HS-27A (cell line): Measurements from ENCODE around the gene TPM2.
"Not testable (repeated sequence)": the region's sequence is repeated elsewhere in the genome, so short reads cannot be mapped to it uniquely, and the experiment has no call there.

Experiments used
- DNase-seq: peaks from one replicate; pipeline ENCODE4 v3.0.0-alpha.2; 2012; ENCODE audit warnings: low read depth, missing footprints

Gene TPM2

DNA sequence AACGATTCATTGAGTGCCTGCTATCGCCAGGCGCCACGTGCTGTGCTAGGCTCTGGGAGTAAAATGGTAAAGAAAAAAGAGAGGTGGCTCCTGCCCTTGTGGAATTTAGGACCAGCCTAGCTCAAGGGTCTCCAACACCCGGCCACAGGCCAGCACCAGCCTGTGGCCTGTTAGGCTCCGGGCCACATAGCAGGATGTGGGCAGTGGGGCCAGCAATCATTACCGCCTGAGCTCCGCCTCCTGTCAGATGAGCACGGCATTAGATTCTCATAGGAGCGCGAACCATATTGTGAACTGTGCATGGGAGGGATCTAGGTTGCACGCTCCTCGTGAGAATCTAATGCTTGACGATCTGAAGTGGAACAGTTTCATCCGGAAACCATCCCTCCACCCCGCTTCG is 33.4 kb downstream of the TPM2 start:
- no peak for DNase-seq

DNA sequence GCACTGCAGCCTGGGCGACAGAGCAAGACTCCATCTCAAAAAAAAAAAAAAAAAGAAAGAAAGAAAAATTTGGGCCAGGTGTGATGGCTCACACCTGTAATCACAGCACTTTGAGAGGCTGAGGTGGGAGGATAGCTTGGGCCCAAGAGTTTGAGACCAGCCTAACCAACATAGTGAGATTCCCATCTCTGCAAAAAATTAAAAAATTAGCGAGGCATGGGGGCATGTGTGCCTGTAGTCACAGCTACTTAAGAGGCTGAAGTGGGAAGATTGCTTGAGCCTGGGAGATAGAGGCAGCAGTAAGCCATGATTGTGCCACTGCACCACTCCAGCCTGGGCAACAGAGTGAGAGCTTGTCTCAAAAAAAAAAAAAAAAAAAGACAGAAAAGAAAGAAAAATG is 36.1 kb downstream of the TPM2 start:
- DNase-seq = no peak

DNA sequence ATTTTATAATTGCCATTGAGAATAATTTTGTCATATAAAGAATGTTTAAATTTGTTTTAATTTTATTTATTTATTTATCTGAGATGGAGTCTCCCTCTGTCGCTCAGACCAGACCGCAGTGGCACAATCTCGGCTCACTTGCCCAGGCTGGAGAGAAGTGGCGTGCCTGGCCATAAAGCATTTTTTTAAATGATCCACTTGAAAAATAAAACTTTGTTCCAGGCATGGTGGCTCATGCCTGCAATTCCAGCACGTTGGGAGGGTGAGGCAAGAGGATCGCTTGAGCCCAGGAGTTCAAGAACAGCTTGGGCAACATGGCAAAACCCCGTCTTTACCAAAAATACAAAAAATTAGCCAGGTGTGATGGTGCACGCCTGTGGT is 36.9 kb downstream of the TPM2 start:
- no peak for DNase-seq

DNA sequence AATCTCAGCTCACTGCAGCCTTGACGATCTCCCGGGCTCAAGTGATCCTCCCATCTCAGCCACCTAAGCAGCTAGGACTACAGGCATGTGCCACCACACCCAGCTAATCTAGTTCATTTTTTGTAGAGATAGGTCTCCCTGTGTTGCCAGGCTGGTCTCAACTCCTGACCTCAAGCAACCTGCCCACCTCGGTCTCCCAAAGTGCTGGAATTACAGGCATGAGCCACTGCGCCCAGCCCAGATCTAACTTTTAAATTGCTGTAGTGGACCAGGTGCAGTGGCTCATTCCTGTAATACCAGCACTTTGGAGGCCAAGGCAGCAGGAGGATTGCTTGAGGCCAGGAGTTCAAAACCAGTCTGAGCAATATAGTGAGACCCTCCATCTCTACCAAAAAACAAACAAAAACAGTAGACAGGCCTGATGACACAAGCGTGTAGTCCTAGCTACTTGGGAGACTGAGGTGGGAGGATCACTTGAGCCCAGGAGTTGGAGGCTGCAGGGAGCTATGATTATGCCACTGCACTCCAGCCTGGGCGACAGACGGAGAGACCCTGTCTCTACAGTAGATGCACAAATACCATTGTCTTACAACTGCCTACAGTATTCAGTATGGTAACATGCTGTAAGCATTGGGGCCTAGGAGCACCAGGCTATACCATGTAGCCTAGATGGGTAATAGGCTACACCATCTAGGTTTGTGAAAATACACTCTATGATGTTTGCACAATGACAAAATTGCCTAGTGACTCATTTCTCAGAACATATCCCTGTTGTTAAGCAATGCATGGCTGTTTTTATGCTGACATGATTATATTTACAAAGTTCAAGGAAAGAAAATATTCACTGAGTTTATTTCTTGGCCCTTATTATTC is 37.5 kb downstream of the TPM2 start:
- DNase-seq = no peak

DNA sequence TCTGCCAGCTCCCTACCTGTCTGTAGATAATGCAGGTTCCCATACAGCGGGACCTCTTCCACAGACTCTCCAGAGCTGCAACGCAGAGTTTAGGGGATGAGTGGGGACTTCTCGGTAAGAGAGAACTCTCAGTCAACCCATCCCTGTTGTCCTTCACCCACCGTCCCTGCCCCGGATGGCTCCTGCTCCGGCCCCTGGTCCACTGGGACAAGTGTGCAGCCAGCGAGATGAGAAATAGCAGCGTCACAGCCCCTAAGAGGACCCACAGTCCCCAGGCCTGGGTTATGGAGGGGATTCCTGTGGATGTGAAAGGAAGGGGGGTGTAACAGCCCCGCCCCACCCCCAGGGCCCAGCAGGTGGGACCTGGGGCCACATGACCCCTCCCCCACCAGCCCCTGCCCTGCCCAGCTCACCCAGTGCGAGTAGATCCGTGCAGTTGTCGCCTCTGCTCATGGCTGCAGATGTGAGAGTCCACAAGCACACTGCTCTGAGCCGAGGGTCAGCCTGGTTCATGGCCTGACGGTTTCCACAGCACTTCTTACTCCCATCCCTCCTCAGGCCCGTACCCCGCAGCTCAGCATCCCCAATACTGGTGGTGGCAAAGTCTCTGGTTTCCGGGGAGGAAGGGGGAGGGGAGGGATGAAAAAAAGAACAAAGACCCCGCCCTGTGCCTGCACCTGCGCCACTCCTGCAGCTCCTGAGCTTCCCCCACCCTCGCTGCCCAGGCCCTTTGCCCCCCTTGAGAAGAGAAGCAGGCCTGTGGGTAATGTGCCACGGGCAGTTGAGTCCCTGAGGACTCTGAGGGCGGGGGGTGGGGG is 39.2 kb downstream of the TPM2 start, which contains the start of gene SIT1:
TSS of gene SIT1 (minus strand) at position 591 of the 818 bp plus-strand sequence. CDS start at position 513, 78 bp downstream.
- no peak for DNase-seq

DNA sequence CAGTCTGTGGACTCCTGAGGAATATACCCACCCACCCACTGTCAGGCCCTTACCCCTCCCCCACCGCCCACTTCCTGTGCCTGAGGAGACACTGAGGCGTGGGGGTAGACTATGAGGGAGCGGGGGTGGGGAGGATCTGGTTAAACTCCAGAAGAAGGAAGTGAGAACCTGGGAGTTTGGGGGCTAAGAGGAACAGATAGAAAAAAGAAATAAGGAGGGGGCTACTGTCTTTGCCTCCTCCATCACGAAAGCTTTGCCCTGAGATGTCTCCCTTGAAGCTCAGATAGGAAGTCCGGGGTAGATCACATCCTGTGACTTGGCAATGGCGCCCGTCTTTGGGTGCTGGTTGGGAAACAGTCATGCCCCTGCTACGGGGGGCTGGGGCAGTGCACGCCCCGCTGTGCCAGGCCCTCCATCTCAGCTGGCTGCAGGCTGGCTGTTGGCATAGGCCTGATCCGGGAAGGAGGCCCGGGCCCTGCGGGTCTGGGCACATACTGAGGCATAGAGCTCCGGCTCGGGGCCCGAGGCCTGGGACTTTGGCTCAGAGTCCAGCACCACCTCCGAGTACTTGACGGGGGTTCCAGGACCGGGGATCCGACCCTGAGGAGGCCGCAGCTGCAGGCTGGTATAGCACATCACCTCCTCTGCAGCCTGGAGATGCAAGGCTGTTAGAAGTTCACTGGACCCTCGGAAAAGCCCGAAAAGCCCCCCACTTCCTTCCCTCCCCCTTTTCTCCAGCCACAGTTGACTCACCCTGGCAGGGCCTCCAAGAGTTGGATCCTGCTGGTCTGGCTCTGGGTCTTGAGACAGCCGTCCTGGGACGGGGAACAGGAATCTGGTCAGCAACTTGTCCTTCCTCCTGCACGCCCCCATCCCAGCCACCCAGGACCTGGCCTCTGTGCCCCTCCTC is 40.0 kb downstream of the TPM2 start:
- no peak for DNase-seq

DNA sequence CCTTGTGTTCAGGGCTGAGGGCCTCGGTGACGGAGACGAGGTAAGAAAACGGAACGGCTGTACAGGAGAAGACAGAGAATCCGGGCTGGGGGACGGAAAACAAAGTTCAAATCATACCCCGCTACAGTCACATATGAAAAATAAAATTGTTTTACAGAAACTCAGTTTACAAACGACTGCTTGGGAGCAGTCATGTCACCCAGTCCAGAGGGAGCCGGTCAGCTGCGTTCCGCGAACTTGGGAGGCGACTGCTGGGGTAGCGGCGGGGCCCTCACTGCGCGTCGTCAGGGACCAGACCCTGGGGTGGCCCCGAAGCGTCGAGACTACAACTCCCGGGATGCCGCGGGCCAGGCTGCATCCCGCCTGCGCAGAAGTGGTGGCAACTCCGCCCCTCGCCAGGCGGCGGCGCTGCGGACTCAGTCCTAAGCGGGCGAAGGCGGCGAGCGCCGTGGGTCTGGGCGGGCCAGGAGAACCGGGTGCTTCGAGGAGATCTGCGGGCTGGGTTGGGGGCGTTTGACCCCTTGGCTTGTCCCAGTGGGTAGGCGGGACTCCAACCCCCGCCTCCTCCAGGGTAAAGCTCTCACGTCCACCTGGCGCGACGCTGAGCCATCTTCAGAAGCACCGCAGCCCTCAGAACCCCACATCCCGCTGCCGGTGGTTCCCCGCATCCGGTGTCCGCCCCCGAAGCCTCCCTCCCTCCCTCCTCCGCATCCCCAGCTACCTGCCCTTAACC is 43.0 kb downstream of the TPM2 start:
- DNase-seq = peak; percentile 83

DNA sequence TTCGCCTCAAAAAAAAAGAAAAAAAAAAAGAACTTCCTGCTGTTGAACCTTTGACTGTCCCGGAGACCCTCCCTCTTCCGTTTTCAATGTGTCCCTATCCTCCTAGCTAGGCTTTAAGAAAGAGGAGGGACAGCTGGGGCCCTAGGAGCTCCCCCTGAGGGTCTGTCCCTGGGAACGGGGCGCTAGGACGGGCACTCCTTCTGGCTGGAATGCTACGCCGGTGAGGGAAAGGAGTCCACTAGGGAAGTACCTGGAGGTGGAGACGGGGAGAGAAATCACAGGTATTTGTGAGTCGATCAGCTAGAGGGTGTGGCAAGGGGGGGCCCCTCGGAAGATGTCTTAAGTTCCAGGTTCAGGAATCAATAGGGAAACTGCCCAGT is 43.6 kb downstream of the TPM2 start:
- DNase-seq = no peak

DNA sequence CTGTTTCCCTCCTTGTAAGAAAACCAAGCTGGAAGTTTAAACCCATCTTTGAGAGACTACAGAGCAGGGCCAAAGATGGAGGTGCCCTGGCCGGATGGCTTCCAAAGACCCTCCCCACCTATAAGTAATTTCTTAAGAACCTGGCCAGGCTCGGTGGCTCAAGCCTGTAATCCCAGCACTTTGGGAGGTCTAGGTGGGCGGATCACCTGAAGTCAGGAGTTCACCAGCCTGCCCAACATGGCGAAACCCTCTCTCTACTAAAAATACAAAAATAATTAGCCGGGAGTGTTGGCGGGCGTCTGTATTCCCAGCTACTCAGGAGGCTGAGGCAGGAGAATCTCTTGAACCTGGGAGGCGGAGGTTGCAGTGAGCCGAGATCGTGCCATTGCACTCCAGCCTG is 44.0 kb downstream of the TPM2 start:
- DNase-seq = not testable (repeated sequence)

DNA sequence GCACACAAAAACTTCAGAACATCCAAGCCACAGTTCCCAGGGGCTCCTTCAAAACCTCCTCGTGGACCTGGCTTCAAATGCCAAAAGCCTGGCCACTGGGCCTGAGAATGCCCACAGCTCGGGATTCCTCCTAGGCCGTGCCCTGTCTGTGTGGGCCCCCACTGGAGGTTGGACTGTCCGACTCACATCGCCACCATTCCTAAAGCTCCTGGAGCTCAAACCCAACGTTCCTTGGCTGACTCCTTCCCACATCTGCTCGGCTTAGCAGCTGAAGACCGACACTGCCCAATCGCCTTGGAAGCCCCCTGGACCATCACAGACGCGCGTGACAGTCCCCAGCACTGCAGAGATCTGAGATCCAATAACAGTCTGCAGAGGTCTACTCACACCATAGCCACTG is 46.7 kb downstream of the TPM2 start:
- no peak for DNase-seq

DNA sequence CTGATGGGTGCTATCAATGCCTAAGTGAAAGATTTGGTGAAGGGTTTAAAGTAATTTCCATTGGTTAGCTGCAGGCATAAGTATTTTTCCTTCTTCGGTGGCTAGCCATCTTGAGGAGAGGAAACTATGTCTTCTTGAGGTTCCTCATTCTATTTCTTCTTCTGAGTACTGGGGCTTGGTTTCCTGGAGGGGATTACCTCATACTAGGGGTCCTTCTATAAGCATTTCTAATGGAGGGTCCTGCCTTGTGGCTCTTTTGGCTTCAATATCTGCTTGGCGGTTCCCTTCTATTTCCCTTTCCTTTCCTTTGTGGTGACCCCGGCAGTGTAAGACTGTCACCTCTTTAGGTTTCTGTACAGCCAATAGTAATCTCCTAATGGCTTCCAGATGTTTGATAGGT is 48.2 kb downstream of the TPM2 start:
- DNase-seq = not testable (repeated sequence)

DNA sequence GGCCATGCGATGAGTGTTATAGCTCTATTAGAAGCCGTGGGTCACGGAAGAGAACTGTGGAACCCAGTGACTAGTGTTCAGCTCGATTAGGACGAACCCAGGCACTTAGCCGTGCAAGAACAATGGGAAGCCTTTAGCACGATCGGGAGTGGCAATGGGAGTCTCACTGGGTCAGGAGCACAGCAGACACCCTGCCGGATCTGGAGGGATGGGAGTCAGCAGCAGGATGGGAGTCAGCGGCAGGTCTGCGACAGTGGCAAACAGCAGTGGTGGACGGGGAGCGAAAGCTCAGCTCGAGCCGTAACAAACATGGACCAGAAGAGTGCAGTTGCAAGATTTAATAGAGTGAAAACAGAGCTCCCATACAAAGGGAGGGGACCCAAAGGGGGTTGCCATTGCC is 49.3 kb downstream of the TPM2 start:
- not testable (repeated sequence) for DNase-seq

DNA sequence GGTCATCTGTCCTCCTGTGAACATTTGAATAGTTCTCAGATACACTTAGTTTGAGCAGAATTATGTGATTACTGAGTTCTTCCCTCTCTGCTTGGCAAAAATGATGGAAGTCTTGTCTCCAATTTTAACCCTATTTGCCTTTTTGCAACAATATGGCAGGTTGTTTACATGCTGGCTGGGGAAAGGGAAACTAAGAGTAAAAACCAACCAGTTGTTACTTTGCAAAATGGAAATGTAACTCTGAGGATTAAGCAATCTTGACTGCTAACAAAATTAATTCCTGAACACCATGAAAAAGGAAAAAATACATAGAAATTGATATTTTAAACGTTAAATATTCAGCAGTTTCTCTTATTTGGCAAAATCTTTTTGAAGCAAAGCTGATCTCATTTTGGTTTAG is 50.1 kb downstream of the TPM2 start:
- DNase-seq = no peak

DNA sequence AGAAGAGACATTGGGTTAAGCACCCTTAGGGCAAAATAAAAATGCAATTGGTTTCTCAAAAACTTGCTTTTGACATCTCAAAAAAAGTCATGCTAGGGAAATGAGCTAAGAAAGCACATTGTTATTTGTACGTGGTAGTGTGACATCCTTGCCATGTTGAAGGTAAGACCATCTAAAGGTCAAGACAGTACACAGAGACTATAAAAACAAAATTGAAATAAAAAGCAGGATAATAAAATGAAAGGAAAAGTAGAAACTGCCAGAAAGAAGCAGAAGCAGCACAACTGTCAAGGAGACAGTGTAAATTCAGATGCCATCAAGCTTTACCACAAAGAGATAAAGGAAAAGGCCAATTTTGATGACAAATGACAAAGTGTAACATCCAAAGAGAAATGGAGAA is 50.5 kb downstream of the TPM2 start:
- DNase-seq = not testable (repeated sequence)

DNA sequence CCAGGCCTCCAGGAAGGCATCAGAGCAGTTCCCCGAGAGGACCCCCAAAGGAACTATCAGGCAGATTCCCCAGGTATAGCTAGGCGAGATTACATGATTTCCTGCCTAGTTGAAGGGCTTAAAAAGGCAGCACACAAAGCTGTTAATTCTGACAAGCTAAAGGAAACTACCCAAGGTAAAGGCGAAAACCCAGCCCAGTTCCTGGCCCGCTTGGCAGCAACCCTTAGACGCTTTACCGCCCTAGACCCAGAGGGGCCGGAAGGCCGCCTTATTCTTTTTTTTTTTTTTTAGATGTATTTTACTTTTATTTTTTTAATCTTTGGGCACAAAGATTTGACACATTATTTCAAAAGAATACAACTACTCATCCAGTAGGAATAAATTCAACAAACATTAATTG is 51.0 kb downstream of the TPM2 start:
- not testable (repeated sequence) for DNase-seq

DNA sequence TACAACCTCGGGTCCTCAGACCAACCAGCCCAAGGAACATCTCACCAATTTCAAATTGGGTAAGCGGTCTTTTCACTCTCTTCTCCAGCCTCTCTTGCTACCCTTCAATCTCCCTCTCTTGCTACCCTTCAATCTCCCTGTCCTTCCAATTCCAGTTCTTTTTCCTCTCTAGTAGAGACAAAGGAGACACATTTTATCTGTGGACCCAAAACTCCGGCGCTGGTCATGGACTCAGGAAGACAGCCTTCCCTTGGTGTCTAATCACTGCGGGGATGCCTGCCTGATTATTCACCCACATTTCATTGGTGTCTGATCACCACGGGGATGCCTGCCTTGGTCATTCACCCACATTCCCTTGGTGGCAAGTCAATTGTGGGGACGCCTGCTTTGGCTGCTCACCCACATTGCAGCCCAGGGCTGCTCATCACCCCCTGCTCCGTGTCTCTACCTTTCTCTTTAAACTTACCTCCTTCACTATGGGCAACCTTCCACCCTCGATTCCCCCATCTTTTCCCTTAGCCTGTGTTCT is 52.2 kb downstream of the TPM2 start:
- not testable (repeated sequence) for DNase-seq

DNA sequence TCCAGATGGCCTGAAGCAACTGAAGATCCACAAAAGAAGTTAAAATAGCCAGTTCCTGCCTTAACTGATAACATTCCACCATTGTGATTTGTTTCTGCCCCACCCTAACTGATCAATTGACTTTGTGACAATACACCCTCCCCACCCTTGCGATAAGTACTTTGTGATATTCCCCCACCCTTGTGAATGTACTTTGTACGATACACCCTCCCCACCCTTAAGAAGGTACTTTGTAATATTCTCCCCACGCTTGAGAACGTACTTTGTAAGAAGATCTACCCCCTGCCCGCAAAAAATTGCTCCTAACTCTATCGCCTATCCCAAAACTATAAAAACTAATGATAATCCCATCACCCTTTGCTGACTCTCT is 52.9 kb downstream of the TPM2 start:
- not testable (repeated sequence) for DNase-seq

DNA sequence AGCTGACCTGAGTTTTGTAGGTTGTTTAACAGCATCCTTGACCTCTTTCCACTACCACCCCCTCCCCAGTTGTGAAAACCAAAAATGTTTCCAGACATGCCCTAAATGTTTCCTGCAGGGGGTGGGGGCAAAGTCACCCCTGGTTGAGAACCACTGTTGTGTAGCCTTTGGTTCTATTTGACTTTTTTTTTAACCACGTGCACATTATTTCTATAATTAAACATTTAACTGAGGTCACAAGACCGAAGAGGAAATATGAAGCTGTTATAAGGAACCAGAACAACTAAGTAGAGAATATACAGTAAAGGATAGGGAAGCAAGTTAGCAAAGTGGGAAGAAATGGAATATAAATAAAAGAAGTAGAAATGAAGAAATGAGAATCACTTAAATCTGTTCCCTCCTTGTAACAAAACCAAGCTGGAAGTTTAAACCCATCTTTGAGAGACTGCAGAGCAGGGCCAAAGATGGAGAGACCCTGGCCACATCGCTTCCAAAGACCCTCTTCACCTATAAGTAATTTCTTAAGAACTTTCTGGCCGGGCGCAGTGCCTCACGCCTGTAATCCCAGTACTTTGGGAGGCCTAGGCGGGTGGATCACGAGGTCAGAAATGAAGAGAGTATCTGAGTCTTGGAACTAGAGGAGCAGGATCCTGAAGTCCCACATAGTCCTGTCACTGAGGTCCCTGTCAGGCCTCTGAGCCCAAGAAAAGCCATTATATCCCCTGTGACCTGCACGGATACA is 53.4 kb downstream of the TPM2 start:
- no peak for DNase-seq

DNA sequence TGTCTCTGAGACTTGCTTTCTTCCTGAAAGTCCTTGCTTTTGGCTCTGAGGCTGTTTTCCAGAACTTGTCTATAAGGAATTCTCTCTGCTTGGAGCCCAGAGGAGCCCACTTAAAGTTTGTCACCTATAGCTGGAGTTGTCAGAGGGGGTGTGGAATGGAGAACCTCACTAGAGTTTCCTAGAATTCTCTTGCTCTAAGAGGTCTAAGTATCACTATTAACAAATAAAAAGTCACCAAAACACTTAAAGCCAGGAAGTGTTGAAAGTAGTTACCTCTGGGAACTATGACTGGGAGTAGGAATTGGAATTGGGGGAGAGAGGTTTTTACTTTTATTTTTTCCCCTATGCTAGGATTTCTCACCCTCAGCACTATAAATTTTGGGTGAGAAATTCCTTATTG is 54.0 kb downstream of the TPM2 start:
- no peak for DNase-seq
